HG02759 (cell line): ENCODE data around the gene KRT9.

Experiments used
- ATAC-seq: cut with Tn5 transposase; IDR thresholded peaks from one replicate; pipeline ENCODE4 v1.9.1; 2021; ENCODE audit warnings: mild to moderate bottlenecking, moderate library complexity; ENCODE audit not compliant: unreplicated experiment

KRT9 gene

DNA sequence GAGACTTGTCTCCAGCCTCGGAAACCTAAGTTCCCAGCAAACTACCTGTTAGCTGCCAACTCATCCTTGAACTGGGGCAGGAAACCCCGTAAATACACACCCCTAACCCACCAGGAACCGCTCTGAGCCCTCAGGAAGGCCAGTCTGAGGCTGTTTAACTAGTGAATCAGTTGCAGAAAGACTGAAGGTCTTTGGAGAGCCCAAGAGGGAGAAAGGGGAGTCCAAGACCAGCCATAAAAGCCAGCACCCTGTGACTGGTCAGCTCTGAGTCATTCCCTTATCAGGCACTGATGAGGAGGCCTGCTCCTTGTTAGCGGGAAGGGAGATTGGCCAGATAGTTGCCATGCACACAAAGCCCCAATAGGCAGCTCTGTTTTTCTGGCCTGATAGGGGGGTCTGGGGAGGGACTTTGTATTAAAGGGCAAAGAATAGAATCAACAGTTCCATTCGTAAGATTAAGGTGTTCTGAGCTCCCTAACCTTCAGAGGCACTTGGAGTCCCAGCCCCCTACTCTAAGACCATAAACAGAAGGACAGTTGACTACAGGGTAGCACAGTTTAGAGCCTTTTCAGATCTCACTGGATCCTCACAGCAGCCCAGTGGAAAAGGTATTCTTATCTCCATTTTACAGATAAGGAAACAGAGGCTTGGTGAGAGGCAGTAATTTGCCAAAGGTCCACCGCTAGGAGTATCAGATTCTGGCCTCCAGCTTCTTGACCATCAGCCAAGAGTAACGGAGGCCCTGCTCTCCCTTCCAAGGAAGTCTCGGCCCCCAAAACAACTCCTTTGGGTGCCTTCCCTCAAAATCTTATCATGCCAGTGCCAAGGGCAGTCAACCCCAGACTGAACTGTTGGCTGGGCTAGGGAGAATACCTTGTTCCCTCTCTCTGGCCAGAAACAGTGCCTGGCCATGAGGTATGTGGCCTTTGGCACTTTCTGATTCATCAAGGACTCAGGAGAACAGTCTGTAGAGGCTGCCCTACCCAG, 41.5 kb downstream of the KRT9 start:
- ATAC-seq, result no peak

DNA sequence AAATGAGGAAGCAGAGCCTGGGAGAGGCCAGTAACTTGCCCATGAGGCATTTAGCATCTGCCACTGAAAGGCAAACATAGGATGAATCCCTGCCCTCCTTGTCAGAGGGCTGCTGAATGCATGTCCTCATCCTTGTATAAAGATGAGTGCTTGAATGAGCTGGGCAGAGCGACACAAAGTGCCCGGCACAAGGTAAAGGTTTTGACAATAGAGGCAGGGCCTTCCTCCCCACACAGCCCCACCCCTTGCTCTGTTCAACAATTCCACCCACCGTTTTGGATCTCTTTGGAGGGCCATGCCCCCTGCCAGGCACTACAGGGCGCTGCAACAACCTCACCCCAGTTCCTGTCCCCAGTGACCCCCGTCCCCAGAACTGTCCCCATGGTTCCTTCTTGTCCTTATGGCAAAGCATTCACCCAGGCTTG, 42.4 kb downstream of the KRT9 start:
- ATAC-seq, result no peak

DNA sequence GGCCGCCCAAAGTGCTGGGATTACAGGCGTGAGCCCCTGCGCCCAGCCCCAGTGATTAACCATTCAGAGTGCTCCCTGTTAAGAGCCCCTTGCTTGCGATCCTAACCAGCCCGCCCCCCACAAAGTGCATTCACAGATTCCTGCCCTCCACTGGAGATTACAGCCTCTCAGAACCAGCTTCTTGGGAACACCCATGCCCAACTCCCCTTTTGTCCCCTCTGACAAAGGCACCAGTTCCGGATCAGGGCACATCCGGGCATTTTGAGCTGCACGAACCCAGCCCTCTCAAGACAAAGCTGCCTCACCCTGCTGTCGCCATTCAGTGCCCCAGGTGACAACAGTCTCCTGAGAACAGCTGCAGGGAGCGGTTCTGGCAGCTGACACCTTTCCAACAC, 42.9 kb downstream of the KRT9 start:
- no peak for ATAC-seq

DNA sequence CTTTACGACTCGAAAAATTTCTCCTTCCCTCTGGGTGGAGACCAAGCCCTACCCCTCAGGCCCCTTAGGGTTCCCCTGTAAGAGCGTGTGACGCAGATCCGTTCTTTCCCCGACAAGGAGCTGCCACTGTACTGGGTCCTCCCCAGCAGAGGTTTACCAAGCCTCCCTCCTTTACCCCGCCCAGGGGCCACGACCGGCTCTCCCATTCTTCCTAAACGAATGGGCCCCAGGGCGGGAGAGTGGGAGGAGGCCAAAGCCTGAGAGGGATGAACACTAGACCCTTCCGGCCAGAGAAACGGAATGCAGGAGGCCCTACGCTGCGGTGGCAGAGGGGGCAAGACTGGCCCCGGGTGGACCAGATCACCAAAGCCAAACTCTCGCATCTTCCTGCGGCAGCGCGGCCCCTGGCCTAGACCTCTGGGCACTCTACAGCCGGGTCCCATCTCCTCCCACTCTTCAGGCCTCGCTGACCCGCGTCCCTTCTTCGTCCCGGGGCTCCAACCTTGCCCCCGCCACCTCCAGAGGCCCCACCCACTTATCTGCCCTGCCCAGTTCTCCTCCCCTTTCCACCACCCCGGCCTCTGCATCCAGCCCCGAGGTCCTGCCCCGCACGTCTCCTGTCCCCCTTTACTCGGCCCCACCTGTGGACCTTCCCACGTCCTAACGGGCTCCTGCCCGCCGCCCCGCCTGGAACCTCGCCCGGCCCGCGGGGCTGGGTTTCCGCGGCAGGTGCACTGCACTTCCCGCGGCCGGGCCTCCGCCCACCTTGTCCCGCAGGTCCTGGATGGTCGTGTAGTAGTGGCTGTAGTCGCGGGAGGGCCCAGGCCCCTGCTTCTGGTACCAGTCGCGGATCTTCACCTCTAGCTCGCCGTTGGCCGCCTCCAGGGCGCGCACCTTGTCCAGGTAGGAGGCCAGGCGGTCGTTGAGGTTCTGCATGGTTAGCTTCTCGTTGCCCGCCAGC, 44.5 kb downstream of the KRT9 start:
- no peak for ATAC-seq

DNA sequence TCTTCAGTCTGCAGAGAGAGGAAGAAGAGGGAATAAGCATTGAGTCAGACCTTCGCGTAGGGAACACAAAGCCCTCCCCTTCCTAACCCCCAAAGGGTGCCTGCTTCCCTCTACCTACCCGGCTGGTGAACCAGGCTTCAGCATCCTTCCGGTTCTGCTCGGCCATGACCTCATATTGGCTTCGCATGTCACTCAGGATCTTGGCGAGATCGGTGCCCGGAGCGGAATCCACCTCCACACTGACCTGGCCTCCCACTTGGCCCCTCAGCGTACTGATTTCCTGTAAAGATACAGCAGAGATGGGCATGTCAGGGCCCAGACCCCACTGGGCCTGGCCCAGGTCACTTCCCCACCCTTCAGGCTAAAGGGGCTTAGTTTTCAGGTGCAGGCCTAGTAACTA, 47.6 kb downstream of the KRT9 start:
- no peak for ATAC-seq

DNA sequence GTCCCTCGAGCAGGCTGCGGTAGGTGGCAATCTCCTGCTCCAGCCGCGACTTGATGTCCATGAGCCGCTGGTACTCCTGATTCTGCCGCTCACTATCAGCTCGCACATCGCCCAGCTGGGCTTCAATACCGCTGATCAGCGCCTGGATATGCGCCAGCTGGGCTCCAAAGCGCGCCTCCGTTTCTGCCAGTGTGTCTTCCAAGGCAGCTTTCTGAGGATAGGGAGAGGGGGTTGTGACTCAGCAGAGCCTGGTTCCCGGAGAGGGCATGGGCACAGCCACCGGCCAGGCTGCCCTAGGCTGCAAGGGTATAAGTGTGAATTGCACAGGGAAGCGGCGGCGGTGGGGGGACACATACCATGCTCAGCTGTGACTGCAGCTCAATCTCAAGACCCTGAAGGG, 48.1 kb downstream of the KRT9 start:
- no peak for ATAC-seq

DNA sequence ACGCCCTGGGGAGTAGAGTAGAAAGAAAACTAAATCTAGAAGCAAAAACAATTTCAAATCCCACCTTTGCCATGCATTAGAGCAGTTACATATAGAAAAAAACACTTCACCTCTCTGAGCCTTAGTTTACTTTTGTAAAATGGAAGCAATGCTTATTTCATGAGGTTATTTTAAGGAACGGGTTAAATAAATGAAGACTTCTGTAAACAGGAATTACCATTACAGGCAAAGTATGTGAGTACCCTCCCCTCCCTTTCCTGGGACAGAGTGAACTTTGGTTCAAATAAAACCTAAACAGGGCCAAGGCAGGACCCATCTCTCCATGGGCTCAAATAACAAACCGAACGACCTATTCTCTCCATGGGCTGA, 48.6 kb downstream of the KRT9 start:
- no peak for ATAC-seq

DNA sequence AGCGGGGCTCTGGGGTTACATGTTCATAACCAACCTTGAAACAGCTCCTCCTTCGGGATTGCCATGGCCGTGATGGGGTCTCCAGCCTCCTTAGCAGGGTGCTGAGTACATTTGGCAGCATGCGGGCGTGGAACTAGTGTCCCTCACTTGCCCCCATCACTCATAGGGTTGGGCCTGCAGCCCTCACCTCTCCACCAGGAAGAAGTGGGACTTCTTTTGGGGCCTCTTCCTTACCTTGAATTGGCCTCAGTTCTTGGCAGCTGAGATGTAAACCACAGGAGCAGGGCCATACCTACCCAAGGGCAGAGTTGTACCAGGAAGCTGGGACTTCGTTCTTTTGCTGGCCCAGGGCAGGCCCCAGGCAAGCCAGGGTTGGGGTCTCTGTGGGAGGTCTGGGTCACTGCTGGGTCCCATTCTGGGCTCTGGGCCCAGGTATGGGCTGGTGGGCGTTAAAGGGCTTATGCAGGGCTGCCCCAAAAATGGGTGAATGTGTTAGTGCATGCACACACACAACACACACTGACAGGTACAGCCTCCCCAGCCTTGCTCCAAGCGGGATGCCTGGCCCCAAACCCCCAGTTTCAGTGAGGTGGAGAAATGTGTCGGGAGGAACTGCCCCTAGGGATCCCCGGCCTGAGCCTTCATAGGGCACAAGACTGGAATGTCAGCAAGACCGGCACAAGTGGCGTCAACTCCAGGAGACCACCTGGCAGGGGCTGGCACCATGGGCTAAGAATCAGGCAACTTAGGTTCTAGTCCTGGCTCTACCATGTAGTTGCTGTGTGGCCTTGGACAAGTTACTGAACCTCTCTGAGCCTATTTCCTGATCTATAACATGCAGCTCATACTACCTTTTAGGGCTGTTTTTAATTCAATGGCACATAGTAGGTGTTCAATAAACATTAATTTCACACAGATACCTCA, 49.3 kb downstream of the KRT9 start:
- ATAC-seq, result no peak

DNA sequence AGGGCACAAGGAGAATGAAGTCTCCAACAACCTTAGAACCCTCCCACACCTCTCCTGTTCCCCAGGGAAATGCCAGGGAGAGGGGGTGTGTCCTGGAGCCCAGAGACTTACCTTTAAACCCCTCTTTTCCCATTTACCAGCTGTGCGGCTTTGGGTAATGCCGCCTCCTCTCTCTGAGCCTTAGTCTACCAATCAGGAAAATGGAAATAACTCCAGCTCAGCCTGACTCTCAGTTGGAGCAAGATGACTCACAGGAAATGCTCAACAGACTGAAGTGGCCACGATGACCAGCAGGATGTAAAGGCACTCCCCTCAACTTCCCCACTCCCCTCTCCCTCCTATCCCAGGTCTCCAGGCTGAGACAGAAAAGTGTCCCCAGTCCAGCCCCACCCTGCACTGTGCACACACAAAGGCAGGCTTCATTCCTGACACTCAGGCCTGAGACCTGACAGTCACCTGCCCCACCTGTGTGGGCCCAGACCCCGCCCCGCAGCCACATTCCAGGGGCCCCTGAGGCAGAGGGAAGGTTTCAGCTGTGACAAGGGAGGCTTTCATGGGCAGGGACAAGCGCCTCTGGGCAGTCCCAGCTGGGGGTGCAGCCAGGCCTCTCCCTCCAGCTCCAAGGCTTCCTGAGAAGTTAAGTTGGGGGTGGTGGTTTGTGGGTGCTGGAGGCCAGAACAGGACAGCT, 50.1 kb downstream of the KRT9 start:
- no peak for ATAC-seq

DNA sequence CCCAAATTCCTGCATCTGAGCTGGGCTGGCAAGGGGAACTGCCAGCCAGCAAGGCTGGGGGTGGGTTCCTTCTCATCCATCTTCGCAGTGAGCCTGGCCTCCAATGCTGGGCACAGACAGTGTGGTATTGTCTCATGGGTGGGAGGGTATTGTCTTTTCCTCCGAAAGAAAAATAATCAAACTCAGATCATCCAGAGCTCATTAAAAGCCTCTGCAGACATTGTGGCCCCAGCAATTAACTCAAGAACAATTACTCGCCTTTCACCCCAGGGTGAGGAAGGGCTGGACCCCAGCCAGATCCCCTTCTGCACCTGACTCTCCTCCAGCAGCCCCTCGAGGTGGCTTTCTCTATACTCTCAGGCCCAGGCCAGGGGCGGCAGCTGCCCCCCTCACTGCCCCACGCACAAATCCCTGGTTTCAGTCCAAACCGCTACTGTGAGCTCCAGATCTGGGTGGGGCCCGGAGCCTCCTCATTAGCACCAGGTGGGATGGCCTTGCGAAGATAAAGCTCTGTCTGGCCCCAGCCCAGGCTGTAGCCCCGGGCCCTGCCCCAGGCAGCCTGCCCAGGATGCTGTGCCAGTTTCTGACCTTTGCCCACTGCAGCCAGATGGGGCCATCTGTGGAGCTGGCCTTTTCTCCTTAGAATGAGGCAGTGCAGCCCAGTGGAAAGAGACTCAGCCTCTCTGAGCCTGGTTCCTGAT, 50.9 kb downstream of the KRT9 start:
- no peak for ATAC-seq

DNA sequence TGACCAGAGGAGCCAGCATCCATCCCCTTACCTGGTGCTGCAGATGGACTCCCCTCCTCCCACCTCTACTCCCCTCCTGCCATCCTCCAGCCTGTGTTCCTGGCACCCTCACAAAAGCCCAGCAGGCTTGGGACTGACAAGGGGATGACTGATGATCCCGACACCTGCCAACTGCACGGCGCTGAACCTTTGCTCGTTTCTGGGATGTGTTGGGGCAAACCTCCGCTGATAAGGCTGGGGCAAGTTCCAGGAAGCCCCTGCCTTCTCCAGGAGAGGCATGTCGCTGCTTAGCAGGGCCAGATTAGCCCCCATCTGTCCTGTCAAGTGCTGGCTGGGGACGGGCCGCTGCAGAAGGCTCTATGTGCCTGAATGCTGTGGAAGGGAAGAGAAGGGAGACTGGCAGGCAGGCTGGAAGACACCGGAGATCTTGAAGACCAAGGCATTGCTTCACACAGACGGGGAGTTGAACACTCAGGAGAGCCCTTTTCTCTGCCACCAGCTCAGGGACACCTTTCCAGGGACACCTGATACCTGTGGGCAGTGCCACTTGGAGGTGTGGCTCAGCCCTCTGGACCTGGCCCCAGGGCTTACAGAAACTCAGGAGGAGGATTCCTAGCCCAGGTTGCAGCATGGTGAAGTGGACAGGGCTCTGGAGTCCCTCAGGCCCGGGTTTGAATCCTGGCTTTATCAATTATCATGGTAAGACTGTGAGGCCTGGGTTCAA, 52.2 kb downstream of the KRT9 start:
- no peak for ATAC-seq

DNA sequence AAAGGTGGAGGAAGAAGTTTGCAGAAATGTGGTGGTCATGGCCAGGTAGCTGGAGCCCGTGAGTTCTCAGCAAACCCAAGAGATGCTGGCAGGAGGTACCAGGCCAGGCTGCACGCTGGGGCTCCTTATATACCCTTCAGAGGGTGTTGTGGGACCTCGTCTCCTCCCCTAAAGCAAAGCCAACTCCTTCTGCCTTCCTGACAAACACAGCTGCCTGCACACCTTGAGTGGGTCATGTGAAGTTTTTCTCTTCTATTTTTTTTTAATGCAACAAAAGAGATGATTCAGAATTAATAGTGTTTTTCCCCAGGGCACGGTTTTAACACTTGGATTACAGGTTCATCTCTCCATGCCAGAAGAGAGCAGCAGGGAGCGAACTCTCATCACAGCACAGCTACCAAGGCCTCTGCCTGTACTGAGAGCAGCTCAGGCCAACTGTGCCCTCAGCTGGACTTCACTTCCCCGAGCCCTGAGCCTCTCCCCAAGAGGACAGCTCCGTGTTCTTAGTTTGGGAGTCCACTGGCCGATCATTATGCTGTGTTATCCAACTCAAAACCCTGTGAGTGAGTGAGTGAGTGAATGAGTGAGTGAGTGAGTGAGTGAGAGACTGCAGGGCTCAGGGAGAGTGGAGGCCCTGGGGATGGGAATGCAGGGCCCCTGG, 52.9 kb downstream of the KRT9 start, which contains the start of gene KRT15:
KRT15 (minus strand) TSS at position 102 of the 661 bp plus-strand sequence; CDS start at position 39, 63 bp downstream.
- no peak for ATAC-seq

DNA sequence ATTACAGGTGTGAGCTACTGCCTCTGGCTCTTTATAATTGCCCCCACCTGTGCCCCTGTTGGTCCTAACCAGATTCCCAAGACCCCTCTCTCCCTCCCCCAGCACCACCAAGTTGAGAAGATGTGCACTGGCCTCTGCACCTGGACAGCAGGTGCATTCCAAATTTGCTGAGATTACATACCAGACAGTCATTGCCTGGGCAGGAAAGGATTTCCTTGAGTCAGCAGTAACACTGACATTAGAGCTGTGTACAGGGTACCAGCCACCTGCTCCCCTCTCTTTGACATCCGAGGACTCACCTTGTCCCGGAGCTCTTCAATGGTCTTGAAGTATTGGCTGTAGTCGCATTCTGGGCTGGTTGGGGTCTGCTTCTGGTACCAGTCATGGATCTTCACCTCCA, 53.8 kb downstream of the KRT9 start:
- ATAC-seq, result no peak

DNA sequence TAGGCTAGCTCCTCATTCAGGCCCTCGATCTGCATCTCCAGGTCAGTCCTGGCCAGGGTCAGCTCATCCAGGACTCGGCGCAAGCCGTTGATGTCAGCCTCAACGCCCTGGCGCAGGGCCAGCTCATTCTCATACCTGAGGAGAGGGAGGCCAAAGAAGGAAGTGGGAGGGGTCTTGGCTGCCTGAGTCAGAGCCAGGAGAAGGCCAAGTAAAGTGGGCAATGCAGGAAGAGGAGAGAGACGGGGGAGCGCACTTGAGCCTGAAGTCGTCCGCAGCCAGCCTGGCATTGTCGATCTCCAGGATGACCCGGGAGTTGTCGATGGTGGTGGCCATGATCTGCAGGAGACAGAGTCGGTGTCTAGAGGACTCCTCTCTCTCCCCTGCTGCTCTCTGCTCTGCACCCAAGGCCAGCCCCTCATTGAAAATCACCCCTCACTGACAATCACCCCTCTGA, 55.0 kb downstream of the KRT9 start:
- no peak for ATAC-seq

DNA sequence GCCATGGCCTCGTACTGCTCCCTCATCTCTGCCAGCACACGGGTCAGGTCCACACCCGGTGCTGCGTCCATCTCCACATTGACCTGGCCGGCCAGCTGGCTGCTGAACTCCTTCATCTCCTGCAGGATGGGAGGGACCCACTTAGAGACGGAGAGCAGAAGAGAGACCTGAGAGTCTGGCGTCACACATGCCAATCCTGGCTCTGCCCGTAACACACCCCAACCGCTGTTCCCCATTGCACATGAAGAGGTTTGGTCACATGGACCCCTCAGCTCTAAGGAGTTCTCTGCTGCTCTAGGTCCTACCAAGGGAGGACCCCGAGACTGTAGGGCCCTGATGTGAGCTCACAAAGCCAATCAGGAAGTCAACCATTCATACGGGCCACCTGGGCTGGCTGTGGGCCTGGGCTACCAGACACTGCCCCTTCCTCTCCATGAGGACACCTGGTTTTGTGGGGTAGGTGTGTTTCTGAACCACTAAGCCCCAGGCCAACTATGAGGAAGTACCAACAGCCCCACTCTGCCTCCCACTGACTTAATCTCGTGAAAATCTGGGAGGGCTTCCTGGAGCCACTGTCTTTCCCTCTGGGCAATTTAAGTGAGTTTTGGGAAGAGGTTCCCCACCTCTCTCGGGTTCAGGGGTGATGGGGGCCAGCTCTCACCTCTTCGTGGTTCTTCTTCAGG, 55.6 kb downstream of the KRT9 start:
- ATAC-seq, result no peak
